HG03108 (cell line): Measurements from ENCODE around the gene LMOD3.

Experiments used
- ATAC-seq: cut with Tn5 transposase; IDR thresholded peaks from one replicate; pipeline ENCODE4 v1.9.1; 2021; ENCODE audit warnings: moderate library complexity; ENCODE audit not compliant: unreplicated experiment

The LMOD3 gene

GRCh38 chr3:69122403-69122802, at the start of gene LMOD3:
TSS of gene LMOD3 (minus strand) at chr3:69122595. CDS start at chr3:69122386, 209 bp downstream.
- ATAC-seq = no peak

- no peak for ATAC-seq
These were observed 49.7 kb upstream of the LMOD3 start for GRCh38 chr3:69172058-69172457.

- ATAC-seq = no peak
These were observed 44.1 kb upstream of the LMOD3 start for GRCh38 chr3:69166446-69166845.

- no peak for ATAC-seq
These were observed 43.3 kb upstream of the LMOD3 start for GRCh38 chr3:69165744-69166143.

- no peak for ATAC-seq
These were observed 41.9 kb upstream of the LMOD3 start for GRCh38 chr3:69164296-69164695.

GRCh38 chr3:69162308-69162980, 40.0 kb upstream of the LMOD3 start:
- ATAC-seq = no peak

GRCh38 chr3:69161587-69162307, 39.4 kb upstream of the LMOD3 start:
- no peak for ATAC-seq

GRCh38 chr3:69160525-69160924, 38.1 kb upstream of the LMOD3 start:
- ATAC-seq = no peak

- no peak for ATAC-seq
These were observed 37.7 kb upstream of the LMOD3 start for GRCh38 chr3:69160107-69160506.

- ATAC-seq = no peak
These were observed 27.2 kb upstream of the LMOD3 start for GRCh38 chr3:69149586-69149985.

- no peak for ATAC-seq
These were observed 23.3 kb upstream of the LMOD3 start for GRCh38 chr3:69145688-69146087.

- no peak for ATAC-seq
These were observed 22.3 kb upstream of the LMOD3 start for GRCh38 chr3:69144631-69145245.

- ATAC-seq = no peak
These were observed 21.2 kb upstream of the LMOD3 start for GRCh38 chr3:69143612-69144011.

- no peak for ATAC-seq
These were observed 20.5 kb upstream of the LMOD3 start for GRCh38 chr3:69142797-69143454.

GRCh38 chr3:69142090-69142489, 19.7 kb upstream of the LMOD3 start:
- ATAC-seq = no peak

- ATAC-seq = no peak
These were observed 18.9 kb upstream of the LMOD3 start for GRCh38 chr3:69141313-69141712.

- no peak for ATAC-seq
These were observed 15.0 kb upstream of the LMOD3 start for GRCh38 chr3:69137412-69137811.

GRCh38 chr3:69137005-69137404, 14.6 kb upstream of the LMOD3 start:
- no peak for ATAC-seq

- peak; percentile 93 for ATAC-seq
These were observed 8.3 kb upstream of the LMOD3 start for GRCh38 chr3:69130689-69131088.

- no peak for ATAC-seq
These were observed 7.1 kb upstream of the LMOD3 start for GRCh38 chr3:69129531-69129930.

GRCh38 chr3:69128509-69128908, 6.1 kb upstream of the LMOD3 start:
- no peak for ATAC-seq

GRCh38 chr3:69126999-69127398, 4.6 kb upstream of the LMOD3 start:
- ATAC-seq = no peak
